Umbilical cord (tissue), 2 donors: ENCODE results near the gene VCP. TPM values are rescaled to one million over a fixed set of nuclear protein-coding genes. Genes with fewer than 3 reads are reported as not detected.

Experiments used
- DNase-seq: peaks from one replicate; pipeline ENCODE4 v3.0.0-alpha.2; 2015; ENCODE audit warnings: low spot score
- total RNA-seq: library from RNA; depleted of rRNA; stranded (reverse); fragments of >200 nt; gene quantifications from one replicate; pipeline ENCODE4 v1.2.3, GENCODE V29; 2014; ENCODE audit warnings: low replicate concordance; ENCODE audit not compliant: insufficient read depth

The VCP gene
- total RNA-seq, 1 donor from 2014 or later: 187 TPM

GRCh38 chr9:35103660-35104191 is 31.3 kb upstream of the VCP start:
- no peak for DNase-seq

GRCh38 chr9:35102769-35103659 is 30.6 kb upstream of the VCP start, which contains the start of gene STOML2:
TSS of gene STOML2 (minus strand) at chr9:35103131. CDS start at chr9:35103094, 37 bp downstream.
- DNase-seq: peak; percentile 99

GRCh38 chr9:35102465-35102768 is 30.0 kb upstream of the VCP start:
- DNase-seq: no peak

- DNase-seq: no peak
Observed at GRCh38 chr9:35097573-35097972, 25.1 kb upstream of the VCP start.

- peak; percentile 87 for DNase-seq
Observed at GRCh38 chr9:35096035-35096849, 23.8 kb upstream of the VCP start, which contains the start of gene PIGO. TSS of gene PIGO (minus strand) at chr9:35096591. CDS start at chr9:35095565, 1,026 bp downstream.

GRCh38 chr9:35091536-35091935 is 19.1 kb upstream of the VCP start:
- no peak for DNase-seq

GRCh38 chr9:35089434-35089833 is 17.0 kb upstream of the VCP start:
- DNase-seq: no peak

GRCh38 chr9:35085078-35085477 is 12.7 kb upstream of the VCP start:
- no peak for DNase-seq

GRCh38 chr9:35079426-35080341 is 7.3 kb upstream of the VCP start, which contains the start of gene FANCG:
TSS of gene FANCG (minus strand) at chr9:35079942. CDS start at chr9:35079524, 418 bp downstream.
- DNase-seq: peak; percentile 97

- DNase-seq: no peak
Observed at GRCh38 chr9:35079041-35079425, 6.6 kb upstream of the VCP start.

GRCh38 chr9:35078066-35078465 is 5.6 kb upstream of the VCP start:
- DNase-seq: no peak

- no peak for DNase-seq
Observed at GRCh38 chr9:35076848-35077247, 4.4 kb upstream of the VCP start.

GRCh38 chr9:35075358-35075757 is 2.9 kb upstream of the VCP start:
- no peak for DNase-seq

GRCh38 chr9:35074791-35075190 is 2.4 kb upstream of the VCP start:
- DNase-seq: no peak

- no peak for DNase-seq
Observed at GRCh38 chr9:35074141-35074540, 1.7 kb upstream of the VCP start.

GRCh38 chr9:35073279-35073612 is 821 bp upstream of the VCP start:
- DNase-seq: no peak

- DNase-seq: peak; percentile 84
Observed at GRCh38 chr9:35071814-35072460, 488 bp downstream of the VCP start.

- no peak for DNase-seq
Observed at GRCh38 chr9:35070823-35071813, 1.3 kb downstream of the VCP start.

- no peak for DNase-seq
Observed at GRCh38 chr9:35069020-35069419, 3.4 kb downstream of the VCP start.

GRCh38 chr9:35067056-35067455 is 5.4 kb downstream of the VCP start:
- no peak for DNase-seq
